Measurements from ENCODE around the gene SCN5A.

SCN5A gene

DNA sequence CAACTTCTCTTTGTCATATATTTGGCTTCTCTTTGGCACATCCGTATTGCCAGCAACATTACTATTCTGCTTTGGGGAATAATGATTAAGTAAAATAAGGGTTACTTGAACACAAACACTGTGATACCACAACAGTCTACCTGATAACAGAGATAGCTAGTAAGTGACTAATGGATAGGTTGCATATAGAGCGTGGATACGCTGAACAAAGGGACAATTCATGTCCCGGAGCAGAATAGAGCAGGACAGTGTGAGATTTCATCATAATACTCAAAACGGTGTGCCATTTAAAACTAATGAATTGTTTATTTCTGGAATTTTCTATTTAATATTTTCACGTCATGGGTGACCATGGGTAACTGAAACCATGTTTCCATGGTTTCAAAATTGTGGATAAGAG, 54.1 kb downstream of the SCN5A start:
- Histone ChIP-seq H3K9ac (ENCODE audit: low read length) (no peak overlapping the region), H3K27me3 (ENCODE audit: low read depth, low read length) (peaks cover 33% of the 10 kb centered on the region), H3K9me3 (ENCODE audit: insufficient read depth, low read length) (no peaks in the 10 kb centered on the region), H3K4me3 (ENCODE audit: low read length) (no peak overlapping the region), H3K79me2 (ENCODE audit: low read length) (no peaks in the 10 kb centered on the region), H3K36me3 (replicated peaks; ENCODE audit: low read depth, low read length) (no peaks in the 10 kb centered on the region), H3K27ac (ENCODE audit: low read length) (no peak overlapping the region), H2AFZ (ENCODE audit: low read depth, low read length) (no peak overlapping the region), H4K20me1 (ENCODE audit: insufficient read depth, low read length) (no peaks in the 10 kb centered on the region), H3K4me2 (ENCODE audit: low read length) (no peak overlapping the region), H3K4me1 (ENCODE audit: low read length) (no peaks in the 10 kb centered on the region)
- no peak for TF ChIP-seq CTCF (IDR thresholded peaks at IDR 0.05; ENCODE audit: low read depth, low read length)
- TF ChIP-seq EZH2phosphoT487 (IDR thresholded peaks at IDR 0.05; ENCODE audit: low read depth) = no peak

- Histone ChIP-seq H3K9me3 (ENCODE audit: insufficient read depth, low read length) (no peaks in the 10 kb centered on the region), H3K36me3 (replicated peaks; ENCODE audit: low read depth, low read length) (no peaks in the 10 kb centered on the region), H3K4me3 (ENCODE audit: low read length) (no peak overlapping the region), H3K79me2 (ENCODE audit: low read length) (no peaks in the 10 kb centered on the region), H3K27me3 (ENCODE audit: low read depth, low read length) (peaks cover 33% of the 10 kb centered on the region), H3K9ac (ENCODE audit: low read length) (no peak overlapping the region), H4K20me1 (ENCODE audit: insufficient read depth, low read length) (no peaks in the 10 kb centered on the region), H3K27ac (ENCODE audit: low read length) (no peak overlapping the region), H3K4me2 (ENCODE audit: low read length) (no peak overlapping the region), H3K4me1 (ENCODE audit: low read length) (no peaks in the 10 kb centered on the region), H2AFZ (ENCODE audit: low read depth, low read length) (no peak overlapping the region)
- TF ChIP-seq EZH2phosphoT487 (IDR thresholded peaks at IDR 0.05; ENCODE audit: low read depth) (no peak), CTCF (IDR thresholded peaks at IDR 0.05; ENCODE audit: low read depth, low read length) (no peak)
These were observed 59.0 kb downstream of the SCN5A start for GRCh38 chr3:38590521-38590920.

- Histone ChIP-seq H4K20me1 (ENCODE audit: insufficient read depth, low read length) (no peaks in the 10 kb centered on the region), H3K4me1 (ENCODE audit: low read length) (no peaks in the 10 kb centered on the region), H3K9ac (ENCODE audit: low read length) (no peak overlapping the region), H3K9me3 (ENCODE audit: insufficient read depth, low read length) (no peaks in the 10 kb centered on the region), H3K27me3 (ENCODE audit: low read depth, low read length) (peaks cover 30% of the 10 kb centered on the region), H3K79me2 (ENCODE audit: low read length) (no peaks in the 10 kb centered on the region), H3K27ac (ENCODE audit: low read length) (no peak overlapping the region), H3K4me2 (ENCODE audit: low read length) (no peak overlapping the region), H2AFZ (ENCODE audit: low read depth, low read length) (no peak overlapping the region), H3K4me3 (ENCODE audit: low read length) (no peak overlapping the region), H3K36me3 (replicated peaks; ENCODE audit: low read depth, low read length) (no peaks in the 10 kb centered on the region)
- no peak for TF ChIP-seq CTCF (IDR thresholded peaks at IDR 0.05; ENCODE audit: low read depth, low read length)
- TF ChIP-seq EZH2phosphoT487 (IDR thresholded peaks at IDR 0.05; ENCODE audit: low read depth) = no peak
These were observed 60.2 kb downstream of the SCN5A start for GRCh38 chr3:38588995-38589937.

GRCh38 chr3:38588371-38588971, 61.0 kb downstream of the SCN5A start:
- no peak overlapping the region for H3K9ac ChIP-seq (ENCODE audit: low read length)
- TF ChIP-seq CTCF (IDR thresholded peaks at IDR 0.05; ENCODE audit: low read depth, low read length) (no peak), EZH2phosphoT487 (IDR thresholded peaks at IDR 0.05; ENCODE audit: low read depth) (no peak)
- no peaks in the 10 kb centered on the region for H3K9me3 ChIP-seq (ENCODE audit: insufficient read depth, low read length)
- no peaks in the 10 kb centered on the region for H3K36me3 ChIP-seq (replicated peaks; ENCODE audit: low read depth, low read length)
- peaks cover 22% of the 10 kb centered on the region for H3K27me3 ChIP-seq (ENCODE audit: low read depth, low read length)
- no peak overlapping the region for H3K27ac ChIP-seq (ENCODE audit: low read length)
- no peaks in the 10 kb centered on the region for H3K4me1 ChIP-seq (ENCODE audit: low read length)
- H3K79me2 ChIP-seq (ENCODE audit: low read length) = no peaks in the 10 kb centered on the region
- H4K20me1 ChIP-seq (ENCODE audit: insufficient read depth, low read length) = no peaks in the 10 kb centered on the region
- H3K4me2 ChIP-seq (ENCODE audit: low read length) = no peak overlapping the region
- H2AFZ ChIP-seq (ENCODE audit: low read depth, low read length) = no peak overlapping the region
- no peak overlapping the region for H3K4me3 ChIP-seq (ENCODE audit: low read length)

All from OCI-LY3 (cell line).